Stimulated activated naive CD8-positive, alpha-beta T cell treated with anti-CD3 and anti-CD28 coated beads, Interleukin-15, Interleukin-2, amounts not matched to agents 100 ng/mL and 50 ng/mL, for 24 hours (primary cell): ENCODE results near the gene CNNM2.
A peak's percentile ranks its signal among the peaks of the same experiment; 100 is the strongest.

Experiments
- H3K27ac Mint-ChIP-seq: one replicate; pipeline ENCODE4 v1.8.0; 2021; ENCODE audit warnings: mild to moderate bottlenecking, mixed read lengths
- H3K27me3 Mint-ChIP-seq: one replicate; pipeline ENCODE4 v1.8.0; 2021; ENCODE audit warnings: mixed read lengths
- H3K36me3 Mint-ChIP-seq: one replicate; pipeline ENCODE4 v1.8.0; 2021; ENCODE audit warnings: low read depth, mixed read lengths
- H3K4me1 Mint-ChIP-seq: one replicate; pipeline ENCODE4 v1.8.0; 2021; ENCODE audit warnings: low read depth, mixed read lengths
- H3K4me3 Mint-ChIP-seq: one replicate; pipeline ENCODE4 v1.8.0; 2021; ENCODE audit warnings: mild to moderate bottlenecking, mixed read lengths
- H3K9me3 Mint-ChIP-seq: one replicate; pipeline ENCODE4 v1.8.0; 2021; ENCODE audit warnings: mixed read lengths

CNNM2 gene

DNA sequence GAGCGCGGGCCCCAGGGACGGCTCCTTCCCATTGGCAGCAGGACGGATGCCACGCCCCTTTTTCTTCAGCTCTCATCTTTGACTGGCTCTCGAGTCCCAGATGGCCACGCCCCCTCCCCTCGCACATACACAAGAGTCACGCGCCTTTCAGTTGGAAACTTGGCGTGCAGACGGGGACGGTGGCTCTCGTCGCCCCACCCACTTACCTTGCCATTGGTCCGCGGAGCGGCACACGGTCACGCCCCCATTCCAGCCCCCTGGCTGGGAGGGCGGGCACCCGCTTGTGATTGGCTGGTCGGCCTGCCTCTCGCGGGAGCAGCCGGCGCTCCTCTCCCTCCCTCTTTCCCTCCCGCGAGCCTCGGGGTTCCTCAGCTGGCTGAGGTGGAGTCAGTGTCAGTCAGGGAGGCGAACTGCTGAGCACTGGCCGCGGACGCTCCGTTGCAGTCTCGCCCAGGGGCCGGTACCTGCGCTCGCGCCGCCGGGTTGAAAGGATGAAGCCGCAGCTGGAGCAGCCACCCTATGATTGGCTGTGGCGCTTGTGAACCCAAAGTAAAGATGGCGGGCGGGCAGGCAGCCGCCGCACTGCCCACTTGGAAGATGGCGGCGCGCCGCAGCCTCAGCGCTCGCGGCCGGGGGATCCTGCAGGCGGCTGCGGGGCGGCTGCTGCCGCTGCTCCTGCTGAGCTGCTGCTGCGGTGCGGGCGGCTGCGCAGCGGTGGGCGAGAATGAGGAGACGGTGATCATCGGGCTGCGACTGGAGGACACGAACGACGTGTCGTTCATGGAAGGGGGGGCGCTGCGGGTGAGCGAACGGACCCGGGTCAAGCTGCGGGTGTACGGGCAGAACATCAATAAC, at the start of gene CNNM2:
TSS of gene CNNM2 (plus strand) at position 333 of the 855 bp plus-strand sequence. CDS start at position 520, 187 bp downstream.
- Mint-ChIP-seq H3K4me3 (peak within 1 kb of the TSS; percentile 90), H3K27ac (peak within 1 kb of the TSS; percentile 91), H3K36me3 (no peaks in the 10 kb centered on the region), H3K9me3 (no peaks in the 10 kb centered on the region), H3K27me3 (peaks cover 20% of the 10 kb centered on the region), H3K4me1 (peaks cover 51% of the 10 kb centered on the region)

DNA sequence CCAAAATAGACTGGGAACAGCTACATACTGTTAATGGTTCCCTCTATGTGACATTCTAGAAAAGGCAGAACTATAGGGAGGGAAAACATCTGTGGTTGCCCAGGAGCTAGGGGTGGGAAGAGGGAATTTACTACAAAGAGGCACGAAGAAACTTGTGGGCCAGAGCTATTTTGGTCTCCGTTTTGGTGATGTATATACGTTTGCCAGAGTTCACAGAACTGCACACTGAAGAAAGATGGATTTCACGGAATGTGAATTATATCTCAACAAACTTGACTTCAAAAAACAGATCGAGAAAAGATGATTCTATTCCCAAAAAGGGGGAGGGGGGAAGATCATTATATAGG, 49.2 kb upstream of the CNNM2 start:
- Mint-ChIP-seq H3K27me3 (peaks cover 20% of the 10 kb centered on the region), H3K4me1 (peaks cover 12% of the 10 kb centered on the region), H3K9me3 (no peaks in the 10 kb centered on the region), H3K27ac (no peak overlapping the region), H3K4me3 (peak overlapping the region; percentile 76), H3K36me3 (peaks cover 2% of the 10 kb centered on the region)

DNA sequence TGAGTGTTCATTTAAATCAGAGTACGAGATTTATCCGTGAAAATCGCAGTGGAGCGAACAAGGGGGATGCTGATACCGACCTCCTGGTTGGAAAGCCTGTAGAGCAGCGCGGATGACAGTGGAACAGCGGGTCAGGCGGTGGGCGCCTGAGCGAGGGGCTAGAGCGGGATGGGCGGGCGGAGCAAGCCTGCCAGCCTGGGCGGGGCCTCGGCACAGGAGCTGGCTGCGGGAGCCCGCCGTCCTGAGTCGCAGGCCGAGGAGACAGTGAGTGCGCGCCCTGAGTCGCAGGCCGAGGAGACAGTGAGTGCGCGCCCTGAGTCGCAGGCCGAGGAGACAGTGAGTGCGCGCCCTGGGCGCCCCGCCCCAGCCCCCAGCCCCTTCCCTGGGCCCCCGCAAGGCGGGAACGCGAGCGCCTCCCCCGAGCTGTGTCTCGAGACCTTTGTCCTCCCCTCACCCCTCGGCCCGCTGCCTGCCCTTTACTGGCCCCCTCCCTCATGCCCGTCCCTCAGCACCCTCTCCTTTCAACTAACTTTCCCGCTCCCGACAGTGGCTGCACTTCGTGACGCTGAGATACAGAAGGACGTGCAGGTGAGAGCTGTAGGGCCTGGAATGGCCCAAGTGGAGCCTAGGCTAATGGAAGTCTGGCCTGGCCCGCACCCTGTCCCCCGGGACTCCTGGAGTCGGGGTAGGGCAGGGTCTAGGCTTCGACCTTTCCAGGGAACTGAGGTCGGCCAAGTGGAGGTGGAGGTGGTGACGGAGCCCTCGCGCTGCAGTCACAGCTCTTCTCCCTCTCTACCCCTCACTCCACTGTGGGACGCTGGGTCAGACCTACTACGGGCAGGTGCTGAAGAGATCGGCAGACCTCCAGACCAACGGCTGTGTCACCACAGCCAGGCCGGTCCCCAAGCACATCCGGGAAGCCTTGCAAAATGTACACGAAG, 48.6 kb upstream of the CNNM2 start, which contains the start of gene AS3MT:
TSS of gene AS3MT (plus strand) at position 213 of the 941 bp plus-strand sequence. CDS start at position 336, 123 bp downstream.
- peak within 1 kb of the TSS; percentile 76 for H3K4me3 Mint-ChIP-seq
- H3K27ac Mint-ChIP-seq = no peak within 1 kb of the TSS
- H3K27me3 Mint-ChIP-seq = peaks cover 20% of the 10 kb centered on the region

DNA sequence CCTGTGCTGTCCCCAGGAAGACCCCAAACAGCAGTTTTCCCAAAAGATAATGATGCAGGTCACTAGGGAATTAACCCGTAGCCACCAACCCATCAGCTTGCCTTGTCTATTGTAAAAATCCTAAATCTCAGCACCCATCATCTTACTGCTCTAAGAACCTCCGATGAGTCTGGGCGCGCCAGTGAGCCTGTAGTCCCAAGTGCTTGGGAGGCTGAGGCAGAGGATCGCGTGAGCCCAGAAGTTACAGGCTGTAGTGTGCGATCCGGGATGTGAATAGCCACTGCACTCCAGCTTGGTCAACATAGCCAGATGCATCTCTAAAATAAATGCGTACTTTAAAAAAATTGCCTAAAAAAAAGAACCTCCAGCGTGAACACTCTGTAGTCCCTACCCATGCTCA, 47.9 kb upstream of the CNNM2 start:
- H3K4me1 Mint-ChIP-seq = peaks cover 12% of the 10 kb centered on the region
- no peaks in the 10 kb centered on the region for H3K9me3 Mint-ChIP-seq
- H3K27ac Mint-ChIP-seq = no peak overlapping the region
- H3K4me3 Mint-ChIP-seq = peak overlapping the region; percentile 57
- H3K27me3 Mint-ChIP-seq = peaks cover 20% of the 10 kb centered on the region
- no peaks in the 10 kb centered on the region for H3K36me3 Mint-ChIP-seq

More for the DNA sequence above, 48.6 kb upstream of the CNNM2 start, which contains the start of gene AS3MT:
- Mint-ChIP-seq H3K36me3 (no peaks in the 10 kb centered on the region), H3K4me1 (peaks cover 12% of the 10 kb centered on the region), H3K9me3 (no peaks in the 10 kb centered on the region)

DNA sequence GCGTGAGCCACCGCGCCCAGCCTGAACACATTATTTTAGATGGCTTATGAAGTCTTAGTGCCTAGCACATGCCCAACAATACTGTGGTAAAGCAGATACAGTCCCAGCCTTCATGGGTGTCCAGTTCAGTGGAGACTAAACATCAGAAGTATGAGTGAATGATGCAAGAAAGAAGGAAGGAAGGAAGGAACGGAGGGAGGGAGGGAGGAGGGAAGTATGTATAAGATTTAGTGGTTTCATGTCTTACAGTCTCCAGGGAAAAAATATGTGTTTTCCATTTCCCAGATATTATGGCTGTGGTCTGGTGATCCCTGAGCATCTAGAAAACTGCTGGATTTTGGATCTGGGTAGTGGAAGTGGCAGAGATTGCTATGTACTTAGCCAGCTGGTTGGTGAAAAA, 45.9 kb upstream of the CNNM2 start:
- peaks cover 20% of the 10 kb centered on the region for H3K27me3 Mint-ChIP-seq
- no peak overlapping the region for H3K27ac Mint-ChIP-seq
- H3K9me3 Mint-ChIP-seq = no peaks in the 10 kb centered on the region
- H3K4me1 Mint-ChIP-seq = peaks cover 12% of the 10 kb centered on the region
- no peak overlapping the region for H3K4me3 Mint-ChIP-seq
- H3K36me3 Mint-ChIP-seq = no peaks in the 10 kb centered on the region

DNA sequence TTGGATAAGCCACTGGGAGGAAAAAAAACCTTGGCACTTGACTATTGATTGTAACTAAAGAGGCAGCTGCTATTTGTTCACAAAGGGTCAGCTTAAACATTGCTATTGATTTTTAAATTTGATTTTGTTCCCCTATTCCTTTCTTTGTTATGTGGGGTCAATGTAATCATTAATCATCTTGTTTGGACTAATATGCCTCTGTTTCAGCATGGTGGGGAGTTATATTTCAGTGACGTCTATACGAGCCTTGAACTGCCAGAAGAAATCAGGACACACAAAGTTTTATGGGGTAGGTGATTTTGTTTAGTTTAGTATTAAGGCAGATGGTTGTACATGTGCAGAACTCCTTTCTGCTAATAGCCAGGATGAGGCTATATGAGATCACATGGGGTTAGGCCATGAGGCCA, 41.3 kb upstream of the CNNM2 start:
- Mint-ChIP-seq H3K4me3 (no peak overlapping the region), H3K9me3 (no peaks in the 10 kb centered on the region), H3K36me3 (no peaks in the 10 kb centered on the region), H3K4me1 (no peaks in the 10 kb centered on the region), H3K27ac (no peak overlapping the region), H3K27me3 (no peaks in the 10 kb centered on the region)

DNA sequence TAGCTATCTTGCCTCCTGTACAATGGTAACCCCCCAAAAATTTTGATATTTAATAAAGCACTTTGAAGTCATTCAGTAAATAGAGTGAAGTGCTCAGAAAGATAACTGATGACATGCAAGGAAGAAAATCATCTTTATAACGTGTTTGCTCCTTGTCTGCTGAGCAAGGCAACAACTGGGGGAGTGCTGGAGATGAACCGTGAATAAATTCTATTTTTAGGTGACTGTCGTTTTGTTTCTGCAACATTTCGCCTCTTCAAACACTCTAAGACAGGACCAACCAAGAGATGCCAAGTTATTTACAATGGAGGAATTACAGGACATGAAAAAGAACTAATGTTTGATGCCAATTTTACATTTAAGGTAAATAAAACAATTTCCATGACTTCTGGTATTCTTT, 39.5 kb upstream of the CNNM2 start:
- Mint-ChIP-seq H3K4me1 (no peaks in the 10 kb centered on the region), H3K9me3 (no peaks in the 10 kb centered on the region)

DNA sequence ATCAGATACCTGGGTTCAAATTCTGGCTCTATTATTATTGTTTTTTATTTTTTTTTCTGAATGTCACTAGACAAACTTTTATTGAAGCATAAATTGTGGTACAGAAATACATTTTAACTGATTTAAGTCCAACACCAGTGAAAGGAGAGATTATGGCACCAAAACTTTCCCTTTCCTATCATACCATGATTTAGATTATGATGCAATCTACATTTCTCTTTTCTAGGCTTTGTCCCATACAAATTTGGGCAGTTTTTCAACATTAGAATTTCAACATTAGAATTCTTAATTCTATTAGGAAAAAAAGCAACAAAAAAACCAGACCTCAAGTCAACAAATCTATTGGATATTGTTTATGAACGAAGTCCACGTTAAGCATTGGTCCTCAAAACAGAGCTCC, 37.8 kb upstream of the CNNM2 start:
- Mint-ChIP-seq H3K4me3 (no peak overlapping the region), H3K4me1 (no peaks in the 10 kb centered on the region), H3K27me3 (no peaks in the 10 kb centered on the region), H3K9me3 (no peaks in the 10 kb centered on the region), H3K27ac (no peak overlapping the region), H3K36me3 (no peaks in the 10 kb centered on the region)

More for the DNA sequence above, 39.5 kb upstream of the CNNM2 start:
- H3K36me3 Mint-ChIP-seq = no peaks in the 10 kb centered on the region
- H3K27ac Mint-ChIP-seq = no peak overlapping the region
- H3K4me3 Mint-ChIP-seq = no peak overlapping the region
- H3K27me3 Mint-ChIP-seq = no peaks in the 10 kb centered on the region

DNA sequence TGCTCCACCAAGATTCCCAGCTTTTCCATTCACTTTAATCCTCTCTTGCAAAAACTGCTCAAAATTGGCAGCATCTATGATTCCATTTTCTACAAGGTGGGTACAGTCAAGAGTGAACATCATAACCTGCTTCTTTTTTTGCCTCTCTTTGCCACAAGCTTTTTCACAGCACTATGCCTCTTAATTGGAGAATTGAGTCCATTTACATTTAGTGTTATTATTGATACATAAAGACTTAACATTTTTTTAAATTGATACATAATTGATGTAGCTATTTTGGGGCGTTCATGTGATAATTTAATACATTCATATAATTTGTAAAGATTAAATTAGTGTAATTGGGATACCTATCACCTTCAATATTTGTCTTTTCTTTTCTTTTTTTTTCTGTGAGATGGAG, 30.0 kb upstream of the CNNM2 start:
- Mint-ChIP-seq H3K27ac (no peak overlapping the region), H3K4me1 (no peaks in the 10 kb centered on the region), H3K9me3 (no peaks in the 10 kb centered on the region), H3K27me3 (no peaks in the 10 kb centered on the region), H3K36me3 (no peaks in the 10 kb centered on the region), H3K4me3 (no peak overlapping the region)

DNA sequence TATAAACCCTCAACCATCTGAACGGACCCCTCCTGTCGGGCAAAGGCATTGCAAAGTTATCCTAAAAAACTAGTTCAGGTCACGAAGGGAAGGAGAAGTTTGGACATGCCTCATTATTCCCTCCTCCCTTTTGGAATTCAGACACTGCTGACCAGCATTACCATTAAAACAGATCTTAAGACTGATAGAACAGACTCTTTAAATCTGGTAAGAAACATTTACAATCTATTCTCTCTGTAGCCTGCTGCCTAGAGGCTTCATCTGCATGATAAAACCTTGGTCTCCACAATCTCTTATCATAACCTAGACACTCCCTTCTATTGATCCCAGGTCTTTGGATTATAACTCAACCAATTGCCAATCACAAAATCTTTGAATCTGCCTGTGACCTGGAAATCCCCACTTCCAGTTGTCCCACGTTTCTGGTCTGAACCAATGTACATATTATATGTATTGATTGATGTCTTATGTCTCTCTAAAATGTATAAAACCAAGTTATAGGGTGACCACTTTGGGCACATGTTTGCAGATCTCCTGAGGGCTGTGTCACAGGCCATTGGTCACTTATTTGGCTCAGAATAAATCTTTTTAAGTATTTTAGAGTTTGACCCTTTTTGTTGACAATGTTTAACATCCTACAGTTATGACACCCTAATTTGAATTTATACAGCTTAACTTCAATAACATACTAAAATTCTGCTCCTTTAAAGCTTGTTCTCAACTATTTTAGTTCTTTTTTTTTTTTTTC, 23.5 kb upstream of the CNNM2 start:
- H3K27me3 Mint-ChIP-seq = no peaks in the 10 kb centered on the region
- H3K36me3 Mint-ChIP-seq = no peaks in the 10 kb centered on the region
- no peaks in the 10 kb centered on the region for H3K4me1 Mint-ChIP-seq
- no peaks in the 10 kb centered on the region for H3K9me3 Mint-ChIP-seq
- H3K4me3 Mint-ChIP-seq = no peak overlapping the region
- no peak overlapping the region for H3K27ac Mint-ChIP-seq

DNA sequence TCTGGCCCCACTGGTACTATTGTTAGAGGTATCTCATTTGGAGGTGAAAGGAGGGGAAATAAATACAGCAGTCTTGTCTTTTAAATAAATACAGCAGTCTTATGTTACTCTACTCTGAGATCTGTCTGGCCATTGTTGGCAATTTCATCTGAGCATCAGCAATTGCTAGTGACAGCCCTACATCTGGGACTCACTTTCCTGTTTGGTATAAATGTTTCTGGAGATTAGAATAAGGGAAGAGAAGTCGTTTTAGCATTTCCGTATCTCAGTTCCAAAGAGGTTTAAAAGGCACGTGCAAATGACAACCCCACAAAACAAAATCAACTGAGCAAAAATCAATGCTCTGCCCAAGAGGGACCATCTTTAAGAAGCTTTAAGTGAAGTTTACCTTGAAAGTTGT, 18.1 kb upstream of the CNNM2 start:
- Mint-ChIP-seq H3K27ac (no peak overlapping the region), H3K27me3 (no peaks in the 10 kb centered on the region), H3K36me3 (no peaks in the 10 kb centered on the region), H3K4me3 (no peak overlapping the region), H3K9me3 (no peaks in the 10 kb centered on the region), H3K4me1 (no peaks in the 10 kb centered on the region)

DNA sequence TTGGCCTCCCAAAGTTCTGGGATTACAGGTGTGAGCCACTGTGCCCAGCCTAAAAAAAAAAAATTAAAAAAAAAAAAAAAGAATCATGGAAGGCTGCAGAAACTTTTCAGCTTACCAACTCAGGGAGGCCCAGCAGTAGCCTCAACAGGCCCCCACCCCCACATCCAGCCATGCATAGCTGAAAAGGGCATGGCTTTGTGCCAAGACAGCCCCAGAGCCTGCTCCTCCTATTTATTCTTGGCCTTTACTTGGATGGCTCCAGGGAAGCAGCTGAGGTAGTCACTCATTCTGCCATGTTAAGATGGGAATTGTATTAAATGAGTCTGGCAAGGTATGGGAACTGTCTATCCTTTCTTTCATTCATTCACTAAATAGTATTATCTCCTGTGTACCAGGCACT, 13.7 kb upstream of the CNNM2 start:
- H3K36me3 Mint-ChIP-seq = no peaks in the 10 kb centered on the region
- H3K27ac Mint-ChIP-seq = no peak overlapping the region
- no peaks in the 10 kb centered on the region for H3K27me3 Mint-ChIP-seq
- H3K4me1 Mint-ChIP-seq = no peaks in the 10 kb centered on the region
- no peak overlapping the region for H3K4me3 Mint-ChIP-seq
- H3K9me3 Mint-ChIP-seq = no peaks in the 10 kb centered on the region

DNA sequence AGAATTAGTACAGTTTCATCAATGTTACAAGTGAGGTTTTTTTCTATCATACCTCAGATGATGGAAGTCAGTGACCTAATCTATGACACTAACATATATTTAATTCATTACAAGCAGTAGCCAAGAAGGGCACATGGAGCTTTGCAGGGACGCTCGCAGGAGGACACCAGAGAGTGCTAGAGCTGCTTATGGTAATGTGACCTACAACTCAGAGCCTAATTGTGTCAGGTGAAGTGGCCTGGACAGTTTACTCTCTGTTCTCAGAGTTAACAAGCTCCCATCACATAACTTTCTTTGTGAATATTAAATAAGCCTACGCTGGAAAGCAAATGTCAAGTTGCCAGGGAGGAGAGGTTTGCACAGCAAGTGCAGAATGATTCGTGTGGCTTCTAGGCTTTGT, 11.6 kb upstream of the CNNM2 start:
- no peaks in the 10 kb centered on the region for H3K36me3 Mint-ChIP-seq
- no peaks in the 10 kb centered on the region for H3K27me3 Mint-ChIP-seq
- no peaks in the 10 kb centered on the region for H3K4me1 Mint-ChIP-seq
- no peak overlapping the region for H3K27ac Mint-ChIP-seq
- H3K4me3 Mint-ChIP-seq = no peak overlapping the region
- no peaks in the 10 kb centered on the region for H3K9me3 Mint-ChIP-seq

DNA sequence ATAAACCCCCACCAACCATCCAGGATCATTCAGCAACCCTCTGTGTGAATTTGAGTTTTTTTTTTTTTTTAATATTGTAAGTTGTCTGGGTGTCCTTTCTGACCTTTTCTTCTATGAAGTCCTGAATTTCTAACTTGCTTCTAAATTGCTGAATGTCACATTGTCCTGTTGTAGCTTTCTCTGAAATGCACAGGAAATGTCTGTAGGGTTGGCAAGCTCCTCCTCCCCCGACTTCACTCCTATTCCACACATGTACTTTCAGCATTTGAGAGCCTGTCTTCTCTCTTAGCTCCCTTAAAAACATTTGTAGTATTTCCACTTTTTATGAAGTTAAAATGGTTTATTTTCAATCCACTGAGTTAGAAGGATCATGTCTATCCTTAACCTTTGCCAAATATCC, 3.3 kb upstream of the CNNM2 start:
- H3K36me3 Mint-ChIP-seq = no peaks in the 10 kb centered on the region
- peaks cover 24% of the 10 kb centered on the region for H3K27me3 Mint-ChIP-seq
- H3K27ac Mint-ChIP-seq = no peak overlapping the region
- H3K4me1 Mint-ChIP-seq = peaks cover 18% of the 10 kb centered on the region
- H3K9me3 Mint-ChIP-seq = no peaks in the 10 kb centered on the region
- H3K4me3 Mint-ChIP-seq = no peak overlapping the region
